ENCODE results near the gene EBNA1BP2.
"Not testable (repeated sequence)": the region's sequence is repeated elsewhere in the genome, so short reads cannot be mapped to it uniquely, and the experiment has no call there.

The EBNA1BP2 gene

GRCh38 chr1:43171312-43171875, 696 bp downstream of the EBNA1BP2 start:
- DNase-seq (ENCODE audit: low spot score): no peak

DNA sequence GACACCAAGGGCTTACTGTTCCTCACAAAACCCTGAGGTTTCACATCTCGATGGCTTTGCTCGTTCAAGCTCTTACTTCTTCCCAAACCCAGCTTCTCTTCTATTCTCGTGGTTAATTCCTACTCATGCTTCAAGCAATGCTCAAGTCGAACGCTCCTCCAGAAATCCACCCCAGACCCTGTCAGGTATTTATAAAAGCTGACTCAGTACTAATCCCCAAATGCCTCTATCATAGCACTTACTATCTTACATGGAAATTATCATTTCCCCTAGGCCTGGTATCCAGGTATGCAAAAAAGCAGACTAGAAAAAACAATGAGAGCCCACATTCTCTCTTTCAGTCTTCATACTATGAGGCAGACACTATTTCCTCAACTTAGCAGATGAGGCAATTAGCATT, 6.3 kb downstream of the EBNA1BP2 start:
- DNase-seq (ENCODE audit: low spot score): no peak

- DNase-seq (ENCODE audit: low spot score): no peak
These were observed 6.9 kb downstream of the EBNA1BP2 start for GRCh38 chr1:43165162-43165561.

DNA sequence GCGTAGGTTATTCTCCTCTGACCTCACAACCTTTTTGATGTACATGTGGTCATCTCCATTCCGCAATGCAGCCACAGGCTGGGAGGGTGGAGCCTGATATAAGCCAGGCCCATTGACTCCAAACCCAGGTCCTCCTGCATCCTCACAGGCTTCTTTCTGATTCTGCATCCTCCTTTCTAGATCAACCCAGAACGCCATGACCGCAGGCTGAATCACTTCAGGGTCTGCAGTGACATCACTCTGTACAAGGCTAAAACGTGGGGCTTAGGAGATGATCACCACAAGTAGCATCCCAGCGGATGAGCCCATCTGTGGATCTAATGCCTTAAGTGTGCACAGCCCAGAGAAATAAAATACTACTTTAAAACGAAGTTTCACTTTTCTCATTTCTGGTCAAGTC, 16.1 kb downstream of the EBNA1BP2 start:
- DNase-seq (ENCODE audit: low spot score): no peak

DNA sequence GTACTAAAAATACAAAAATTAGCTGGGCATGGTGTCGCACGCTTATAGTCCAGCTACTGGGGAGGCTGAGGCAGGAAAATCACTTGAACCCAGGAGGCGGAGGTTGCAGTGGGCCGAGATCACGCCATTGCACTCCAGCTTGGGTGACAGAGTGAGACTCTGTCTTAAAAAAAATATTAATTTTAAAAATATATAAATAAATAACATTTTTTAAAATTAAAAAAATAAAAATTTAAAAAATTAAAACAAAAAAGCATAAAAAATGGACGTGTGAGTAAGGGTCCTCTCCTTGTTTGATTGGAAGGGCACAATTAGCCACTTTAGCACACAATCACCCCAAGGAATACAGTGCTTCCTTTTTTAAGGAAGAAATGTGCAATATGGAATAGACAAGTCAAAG, 18.6 kb downstream of the EBNA1BP2 start:
- DNase-seq (ENCODE audit: low spot score): no peak

GRCh38 chr1:43152866-43153265, 19.2 kb downstream of the EBNA1BP2 start:
- DNase-seq (ENCODE audit: low spot score): peak; percentile 38

DNA sequence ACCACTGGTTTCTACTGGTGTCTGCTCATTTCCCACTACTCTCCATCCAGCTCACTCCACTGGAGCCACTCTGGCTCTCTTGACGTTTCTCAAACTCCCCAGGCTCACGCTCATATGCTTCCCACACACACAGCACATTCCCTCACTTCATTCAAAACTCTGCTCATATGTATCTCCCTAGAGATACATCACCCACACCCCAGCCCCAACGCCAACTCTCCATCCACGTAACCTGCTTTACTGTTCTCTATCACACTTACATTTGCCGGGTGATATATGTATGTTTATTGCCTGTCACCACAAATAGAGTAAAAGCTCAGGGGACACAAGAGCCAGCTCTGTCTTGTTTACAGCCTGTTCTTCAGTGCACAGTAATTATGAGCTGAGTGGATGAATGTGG, 22.2 kb downstream of the EBNA1BP2 start:
- no peak for DNase-seq (ENCODE audit: low spot score)

GRCh38 chr1:43147625-43148327, 24.3 kb downstream of the EBNA1BP2 start:
- peak; percentile 39 for DNase-seq (ENCODE audit: low spot score)

DNA sequence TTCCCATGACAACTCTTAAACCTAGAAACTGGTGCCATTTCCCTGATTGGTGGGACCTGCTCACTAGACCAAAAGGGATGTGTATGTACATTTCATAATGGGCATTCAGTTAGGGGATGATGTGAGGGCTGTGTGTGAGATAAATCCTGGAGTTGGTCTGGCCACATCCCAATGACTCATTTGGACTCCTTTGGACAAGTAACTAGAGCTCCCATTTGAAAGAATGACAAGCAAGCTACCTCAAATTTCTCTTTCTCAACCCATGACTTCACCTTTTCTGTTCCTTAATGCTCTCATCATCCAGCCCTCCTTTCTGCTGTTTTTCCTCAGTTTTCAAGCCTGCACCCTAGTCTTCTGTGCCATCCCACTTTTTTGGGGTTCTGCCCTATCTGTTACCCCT, 27.9 kb downstream of the EBNA1BP2 start:
- DNase-seq (ENCODE audit: low spot score): no peak

- no peak for DNase-seq (ENCODE audit: low spot score)
These were observed 28.6 kb downstream of the EBNA1BP2 start for GRCh38 chr1:43143441-43143888.

DNA sequence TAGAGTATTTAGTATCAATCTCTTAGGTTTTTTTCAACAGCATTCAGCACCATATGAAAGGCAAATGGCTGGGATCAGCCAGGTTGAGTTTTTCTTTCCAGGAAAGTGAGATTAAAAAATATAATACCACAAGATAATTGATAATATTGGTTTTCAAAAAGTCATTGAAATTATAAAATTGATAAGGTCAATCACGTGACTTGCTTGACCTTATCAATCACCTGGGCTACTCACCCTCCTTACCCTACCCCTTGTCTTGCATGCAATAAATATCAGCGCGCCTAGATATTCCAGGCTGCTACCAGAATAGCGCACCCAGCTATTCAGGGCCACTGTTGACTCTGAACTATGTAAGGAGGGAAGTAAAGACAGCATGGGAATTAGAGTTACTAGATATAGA, 31.5 kb downstream of the EBNA1BP2 start:
- DNase-seq (ENCODE audit: low spot score): no peak

DNA sequence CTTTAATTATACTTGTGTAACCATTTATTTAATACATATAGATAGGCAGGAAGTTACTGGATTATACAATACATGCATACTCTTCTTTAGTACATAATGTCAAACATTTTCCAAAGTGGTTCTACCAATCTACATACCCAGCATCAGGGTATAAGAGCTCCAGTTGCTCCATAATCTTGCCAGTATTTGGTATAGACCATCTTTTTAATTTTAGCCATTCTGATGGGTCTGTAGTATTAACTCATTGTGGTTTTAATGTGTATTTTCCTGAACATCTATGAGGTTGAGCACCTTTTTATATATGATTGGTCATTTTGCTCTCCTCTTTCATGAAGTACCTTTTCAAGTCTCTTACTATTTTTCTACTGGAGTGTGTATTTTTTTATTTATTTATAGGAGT, 32.1 kb downstream of the EBNA1BP2 start:
- no peak for DNase-seq (ENCODE audit: low spot score)

DNA sequence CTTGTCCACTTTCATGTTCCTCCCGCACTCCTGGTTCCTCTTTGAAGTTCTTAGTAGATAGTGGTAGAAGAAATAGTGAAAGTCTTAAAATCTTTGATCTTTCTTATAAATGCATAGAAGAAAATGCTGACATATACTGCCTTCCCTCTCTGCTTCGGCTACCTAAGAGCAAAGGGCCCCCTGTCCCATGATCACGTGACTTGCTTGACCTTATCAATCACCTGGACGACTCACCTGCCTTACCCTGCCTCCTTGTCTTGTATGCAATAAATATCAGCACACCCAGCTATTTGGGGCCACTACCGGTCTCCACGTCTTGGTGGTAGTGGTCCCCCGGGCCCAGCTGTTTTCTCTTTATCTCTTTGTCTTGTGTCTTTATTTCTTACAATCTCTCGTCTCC, 32.8 kb downstream of the EBNA1BP2 start:
- not testable (repeated sequence) for DNase-seq (ENCODE audit: low spot score)

GRCh38 chr1:43137445-43138052, 34.5 kb downstream of the EBNA1BP2 start:
- DNase-seq (ENCODE audit: low spot score): no peak

- DNase-seq (ENCODE audit: low spot score): no peak
These were observed 36.0 kb downstream of the EBNA1BP2 start for GRCh38 chr1:43135857-43136781.

GRCh38 chr1:43134640-43135039, 37.5 kb downstream of the EBNA1BP2 start:
- DNase-seq (ENCODE audit: low spot score): no peak

GRCh38 chr1:43134068-43134467, 38.0 kb downstream of the EBNA1BP2 start:
- no peak for DNase-seq (ENCODE audit: low spot score)

GRCh38 chr1:43129426-43129825, 42.7 kb downstream of the EBNA1BP2 start:
- no peak for DNase-seq (ENCODE audit: low spot score)

DNA sequence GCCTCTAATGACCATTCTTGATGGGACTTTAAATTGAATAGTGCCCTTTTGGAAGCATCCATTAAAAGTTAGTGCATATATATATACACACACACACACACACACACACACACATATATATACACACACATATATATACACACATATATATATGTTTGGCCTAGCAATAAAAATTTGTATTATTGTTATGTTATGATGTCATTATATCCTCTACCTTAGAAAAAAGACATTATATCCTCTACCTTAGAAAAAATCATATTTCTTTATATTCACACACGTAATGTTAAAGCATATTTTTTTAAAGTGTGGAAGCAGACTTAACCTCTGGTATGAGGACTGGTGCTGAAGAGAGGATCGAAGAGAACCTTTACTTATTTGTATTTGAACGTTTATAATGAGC, 43.3 kb downstream of the EBNA1BP2 start:
- DNase-seq (ENCODE audit: low spot score): no peak

GRCh38 chr1:43123031-43123430, 49.1 kb downstream of the EBNA1BP2 start:
- DNase-seq (ENCODE audit: low spot score): no peak

DNA sequence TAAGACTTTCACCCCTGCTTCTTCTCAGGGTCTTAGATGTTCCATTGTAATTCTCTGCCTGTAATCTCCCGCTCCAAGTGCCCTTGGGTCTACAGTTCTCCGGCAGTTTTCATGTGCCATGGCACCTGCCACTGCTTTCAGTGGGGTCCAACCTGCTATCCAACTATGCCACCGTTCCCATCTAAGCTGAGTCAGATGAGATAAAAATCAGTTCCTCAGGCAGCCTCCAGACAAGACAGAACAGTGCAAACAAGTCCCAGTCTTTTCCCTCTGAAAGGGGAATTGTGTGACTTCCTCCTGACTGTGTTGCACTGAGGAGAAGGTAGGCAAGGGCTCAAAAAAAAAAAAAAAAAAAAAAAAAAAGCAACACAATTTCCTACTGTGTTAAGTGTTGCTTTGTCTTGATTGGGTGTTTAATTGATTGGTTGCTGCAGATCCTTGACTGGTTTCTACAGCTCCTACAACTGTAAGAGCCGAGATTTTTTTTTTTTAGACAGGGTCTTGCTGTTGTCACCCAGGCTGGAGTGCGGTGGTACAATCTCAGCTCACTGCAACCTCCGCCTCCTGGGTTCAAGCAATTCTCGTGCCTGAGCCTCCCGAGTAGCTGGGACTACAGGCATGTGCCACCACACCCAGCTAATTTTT, 50.7 kb downstream of the EBNA1BP2 start:
- DNase-seq (ENCODE audit: low spot score): no peak
